K562 (cell line): Measurements from ENCODE around the gene TP53I3. TPM values are rescaled to one million over a fixed set of nuclear protein-coding genes. Genes with fewer than 3 reads are reported as not detected.

Experiments used
- AFF1 ChIP-seq, 2 experiments: fragments of 450-650 bp; IDR thresholded peaks; 2 replicates each; pipeline ENCODE4 v1.6.1; 2018; ENCODE audit warnings: mild to moderate bottlenecking in 2 of 2, low read depth in 1 of 2; ENCODE audit not compliant: partially characterized antibody in 2 of 2
- NFE2 ChIP-seq: IDR thresholded peaks from 2 replicates; pipeline ENCODE4 v1.6.1; 2014; ENCODE audit warnings: antibody characterized with exemption, low read depth
- POLR3A ChIP-seq: IDR thresholded peaks from 2 replicates; pipeline ENCODE4 v1.6.1; 2011; ENCODE audit warnings: borderline replicate concordance, mild to moderate bottlenecking, moderate library complexity; ENCODE audit not compliant: insufficient read length, insufficient read depth; ENCODE audit errors: extremely low read depth
- REST ChIP-seq, 2 experiments: fragments of 450-650 bp; formaldehyde crosslinking in 1 of 2; IDR thresholded peaks; 2 replicates each; pipeline versions ENCODE4 v1.4.0 to v1.6.1; 2014 to 2020; ENCODE audit warnings: mild to moderate bottlenecking in 2 of 2, borderline replicate concordance in 1 of 2, low read depth in 1 of 2
- TSHZ1 ChIP-seq: fragments of 250-450 bp; sonication (Bioruptor Pico); IDR thresholded peaks from 2 replicates; pipeline ENCODE4 v1.4.0; 2020; ENCODE audit warnings: mild to moderate bottlenecking, moderate library complexity
- polyA plus RNA-seq, 8 experiments: library from polyadenylated mRNA; depleted of rRNA in 4 of 8; stranded (reverse) in 5 of 8; unstranded in 3 of 8; fragments of >200 nt; fragmentation: Nextera tagmentation in 2 of 8; fragmentation: Illumina TruSeq in 1 of 8; extraction: Ambion mirVana in 2 of 8; extraction: Trizol in 1 of 8; gene quantifications; 2 replicates each; pipeline versions ENCODE4 v1.2.1 to v1.2.3, GENCODE V29; 2011 to 2014; ENCODE audit warnings: inconsistent platforms in 1 of 8, missing spikeins in 1 of 8
- total RNA-seq, 7 experiments: library from RNA; depleted of rRNA in 6 of 7; stranded (reverse); fragments of >200 nt in 6 of 7; fragmentation: Illumina TruSeq in 2 of 7; extraction: Trizol in 2 of 7; gene quantifications; 2 replicates each; pipeline versions ENCODE4 v1.2.1 to v1.2.3, GENCODE V29; 2011 to 2021; ENCODE audit warnings: low replicate concordance in 1 of 7

The TP53I3 gene
- total and polyA plus RNA-seq, 9 of the 15 experiments (the other 6 are each of a cell fraction or from before 2014, with no cell fraction given) = 0.65 to 9.5 (median 5.6) TPM

GRCh38 chr2:24045511-24046508 is 38.8 kb downstream of the TP53I3 start (continued):
- TF ChIP-seq TSHZ1 (CRISPR knock-in tag) (no peak), NFE2 (peak; percentile 69), AFF1 (IDR thresholded peaks at IDR 0.05; ENCODE audit: low read depth in 1 of 2, partially characterized antibody in 2 of 2) (peak in 1 of 2 experiments; percentile 66), POLR3A (no peak), REST (IDR thresholded peaks at IDR 0.05; ENCODE audit: borderline replicate concordance) (no peak), REST (CRISPR knock-in tag; IDR thresholded peaks at IDR 0.05; ENCODE audit: low read depth) (no peak)
